Progenitor cell of endocrine pancreas (in vitro differentiated cells): ENCODE data around the gene HIRIP3. TPM values are rescaled to one million over a fixed set of nuclear protein-coding genes. Genes with fewer than 3 reads are reported as not detected.
"Not testable (repeated sequence)": the region's sequence is repeated elsewhere in the genome, so short reads cannot be mapped to it uniquely, and the experiment has no call there.

Source experiments
- DNase-seq: peaks from one replicate; pipeline ENCODE4 v3.0.0; 2021; ENCODE audit warnings: low spot score; ENCODE audit not compliant: unreplicated experiment
- H3K27ac Mint-ChIP-seq: 2 replicates; pipeline ENCODE4 v1.8.0; 2021; ENCODE audit warnings: mild to moderate bottlenecking, moderate library complexity, mixed read lengths
- H3K27me3 Mint-ChIP-seq: 2 replicates; pipeline ENCODE4 v1.8.0; 2021; ENCODE audit warnings: mixed read lengths
- H3K36me3 Mint-ChIP-seq: 2 replicates; pipeline ENCODE4 v1.8.0; 2022; ENCODE audit warnings: mixed read lengths; ENCODE audit not compliant: insufficient read depth
- H3K4me1 Mint-ChIP-seq: 2 replicates; pipeline ENCODE4 v1.8.0; 2021; ENCODE audit warnings: low read depth, mixed read lengths
- H3K4me3 Mint-ChIP-seq: 2 replicates; pipeline ENCODE4 v1.8.0; 2021; ENCODE audit warnings: low read depth, mild to moderate bottlenecking, moderate library complexity, mixed read lengths
- H3K9me3 Mint-ChIP-seq: 2 replicates; pipeline ENCODE4 v1.8.0; 2021; ENCODE audit warnings: low read depth, mixed read lengths
- CTCF ChIP-seq: fragments of 200-600 bp; sonication (generic); IDR thresholded peaks from one replicate; pipeline ENCODE4 v1.5.0; 2021; ENCODE audit warnings: antibody characterized with exemption, mild to moderate bottlenecking; ENCODE audit not compliant: unreplicated experiment
- total RNA-seq: library from RNA; stranded (reverse); gene quantifications from 2 replicates; pipeline ENCODE4 v1.2.1, GENCODE V29; 2021

HIRIP3 gene
- total RNA-seq, 1 donor from 2014 or later = 11.4 TPM

- Mint-ChIP-seq H3K36me3 (no peaks in the 10 kb centered on the region), H3K27me3 (peaks cover 32% of the 10 kb centered on the region), H3K4me1 (no peaks in the 10 kb centered on the region), H3K27ac (no peak overlapping the region), H3K9me3 (no peaks in the 10 kb centered on the region), H3K4me3 (no peak overlapping the region)
- no peak for DNase-seq
- TF ChIP-seq CTCF = no peak
Measured at GRCh38 chr16:30023586-30023985, 28.2 kb upstream of the HIRIP3 start.

DNA sequence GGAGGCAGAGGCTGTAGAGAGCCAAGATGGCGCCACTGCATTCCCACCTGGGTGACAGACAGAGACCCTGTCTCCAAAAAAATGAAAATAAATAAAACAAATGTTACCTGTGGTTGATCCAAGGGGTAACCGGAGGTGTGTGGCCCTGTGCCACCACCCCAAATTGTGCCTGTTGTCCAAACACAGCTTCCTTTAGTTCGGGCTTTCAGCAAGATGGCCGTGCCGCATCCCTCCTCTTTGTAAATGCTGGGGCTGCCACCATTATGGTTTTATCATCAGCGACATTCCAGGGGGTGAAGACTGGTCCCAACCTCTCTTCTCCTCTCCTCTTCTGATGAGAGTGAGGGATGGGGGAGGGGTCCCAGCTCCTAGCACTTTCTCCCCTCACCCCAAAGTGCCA lies 27.5 kb upstream of the HIRIP3 start, which contains the start of gene C16orf92:
TSS of gene C16orf92 (plus strand) at position 312 of the 400 bp plus-strand sequence. CDS start 143 bp downstream, outside the sequence.
- Mint-ChIP-seq H3K27ac (no peak within 1 kb of the TSS), H3K9me3 (no peaks in the 10 kb centered on the region), H3K36me3 (no peaks in the 10 kb centered on the region), H3K4me1 (no peaks in the 10 kb centered on the region), H3K27me3 (peaks cover 29% of the 10 kb centered on the region), H3K4me3 (no peak within 1 kb of the TSS)
- no peak for DNase-seq
- no peak for TF ChIP-seq CTCF

GRCh38 chr16:30018731-30019158 lies 23.3 kb upstream of the HIRIP3 start:
- no peak for TF ChIP-seq CTCF
- Mint-ChIP-seq H3K27me3 (peaks cover 9% of the 10 kb centered on the region), H3K9me3 (no peaks in the 10 kb centered on the region), H3K4me3 (no peak overlapping the region), H3K36me3 (no peaks in the 10 kb centered on the region), H3K4me1 (peaks cover 4% of the 10 kb centered on the region), H3K27ac (no peak overlapping the region)
- DNase-seq = no peak

- H3K4me3 Mint-ChIP-seq = not testable (repeated sequence)
Measured at GRCh38 chr16:30017937-30018336, 22.5 kb upstream of the HIRIP3 start.

GRCh38 chr16:30017277-30017656 lies 21.9 kb upstream of the HIRIP3 start:
- H3K4me3 Mint-ChIP-seq = no peak overlapping the region
- no peak for TF ChIP-seq CTCF
- H3K27me3 Mint-ChIP-seq = peaks cover 11% of the 10 kb centered on the region
- DNase-seq = no peak
- H3K27ac Mint-ChIP-seq = no peak overlapping the region
- no peaks in the 10 kb centered on the region for H3K36me3 Mint-ChIP-seq
- H3K9me3 Mint-ChIP-seq = no peaks in the 10 kb centered on the region
- H3K4me1 Mint-ChIP-seq = peaks cover 4% of the 10 kb centered on the region

More at GRCh38 chr16:30017937-30018336, 22.5 kb upstream of the HIRIP3 start:
- H3K9me3 Mint-ChIP-seq, DNase-seq, H3K36me3 Mint-ChIP-seq, H3K4me1 Mint-ChIP-seq, H3K27ac Mint-ChIP-seq, H3K27me3 Mint-ChIP-seq: not testable (repeated sequence)

DNA sequence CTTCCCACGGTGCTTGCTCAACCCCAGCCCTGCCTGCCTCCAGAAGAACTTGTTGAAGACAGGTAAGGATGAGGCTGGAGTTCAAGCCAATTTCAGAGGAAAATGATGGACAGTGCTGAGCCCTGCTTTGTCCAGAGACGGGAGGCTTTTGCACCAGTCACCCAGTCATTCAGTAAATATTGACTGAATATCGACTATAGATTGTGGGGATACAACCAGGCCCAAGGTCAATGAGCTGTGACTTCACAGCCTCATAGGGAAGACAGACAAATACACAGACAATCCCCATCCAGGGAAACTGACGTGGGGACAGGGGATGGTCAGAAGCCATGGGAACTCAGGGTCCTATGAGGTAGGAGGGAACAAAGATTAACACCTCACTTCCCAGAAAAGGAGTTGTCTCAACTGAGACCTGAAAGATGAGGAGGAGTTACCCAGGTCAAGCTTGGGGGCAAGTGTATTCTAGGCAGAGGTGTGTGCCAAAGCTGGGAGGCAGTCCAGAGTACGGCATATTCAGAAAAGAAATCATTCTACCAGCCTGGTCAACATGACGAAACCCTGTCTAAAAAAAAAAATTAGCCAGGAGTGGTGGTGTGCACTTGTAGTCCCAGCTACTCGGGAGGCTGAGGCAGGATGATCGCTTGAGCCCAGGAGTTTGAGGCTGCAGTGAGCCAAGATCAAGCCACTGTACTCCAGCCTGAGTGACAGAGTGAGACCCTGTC lies 21.3 kb upstream of the HIRIP3 start:
- H3K9me3 Mint-ChIP-seq = no peaks in the 10 kb centered on the region
- no peak overlapping the region for H3K4me3 Mint-ChIP-seq
- no peak for DNase-seq
- peaks cover 16% of the 10 kb centered on the region for H3K27me3 Mint-ChIP-seq
- no peak overlapping the region for H3K27ac Mint-ChIP-seq
- peaks cover 7% of the 10 kb centered on the region for H3K4me1 Mint-ChIP-seq
- H3K36me3 Mint-ChIP-seq = peaks cover 1% of the 10 kb centered on the region
- no peak for TF ChIP-seq CTCF

GRCh38 chr16:30015450-30015849 lies 20.0 kb upstream of the HIRIP3 start:
- not testable (repeated sequence) for H3K4me3 Mint-ChIP-seq

DNA sequence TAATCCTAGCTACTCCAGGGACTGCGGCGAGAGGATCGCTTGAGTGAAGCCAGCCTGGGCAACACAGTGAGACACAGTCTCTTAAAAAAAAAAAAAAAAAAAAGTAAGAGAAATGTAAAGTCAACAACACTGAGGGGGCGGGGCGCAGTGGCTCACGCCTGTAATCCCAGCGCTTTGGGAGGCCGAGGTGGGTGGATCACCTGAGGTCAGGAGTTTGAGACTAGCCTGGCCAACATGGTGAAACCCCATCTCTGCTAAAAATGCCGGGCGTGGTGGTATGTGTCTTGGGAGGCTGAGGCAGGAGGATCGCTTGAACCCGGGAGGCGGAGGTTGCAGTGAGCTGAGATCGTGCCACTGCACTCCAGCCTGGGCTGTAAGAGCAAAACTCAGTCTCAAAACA lies 17.2 kb upstream of the HIRIP3 start:
- not testable (repeated sequence) for H3K4me1 Mint-ChIP-seq, DNase-seq, H3K27ac Mint-ChIP-seq, H3K9me3 Mint-ChIP-seq, H3K36me3 Mint-ChIP-seq, H3K4me3 Mint-ChIP-seq
- H3K27me3 Mint-ChIP-seq = peaks cover 39% of the 10 kb centered on the region

More at GRCh38 chr16:30015450-30015849, 20.0 kb upstream of the HIRIP3 start:
- not testable (repeated sequence) for H3K36me3 Mint-ChIP-seq, DNase-seq, H3K4me1 Mint-ChIP-seq, H3K27ac Mint-ChIP-seq, H3K9me3 Mint-ChIP-seq
- peaks cover 20% of the 10 kb centered on the region for H3K27me3 Mint-ChIP-seq
